Stimulated activated CD4-positive, alpha-beta T cell treated with anti-CD3 and anti-CD28 coated beads, Interleukin-1b, Interleukin-23, amount 100 ng/mL, for 24 hours (primary cell): ENCODE results near the gene ATP4A.
A peak's percentile ranks its signal among the peaks of the same experiment; 100 is the strongest.
"Not testable (repeated sequence)": the region's sequence is repeated elsewhere in the genome, so short reads cannot be mapped to it uniquely, and the experiment has no call there.

Source experiments
- DNase-seq, 4 experiments: peaks; one replicate each; pipeline ENCODE4 v3.0.0-alpha.2; 2020; ENCODE audit warnings: low read depth in 4 of 4, low spot score in 1 of 4

Gene ATP4A

DNA sequence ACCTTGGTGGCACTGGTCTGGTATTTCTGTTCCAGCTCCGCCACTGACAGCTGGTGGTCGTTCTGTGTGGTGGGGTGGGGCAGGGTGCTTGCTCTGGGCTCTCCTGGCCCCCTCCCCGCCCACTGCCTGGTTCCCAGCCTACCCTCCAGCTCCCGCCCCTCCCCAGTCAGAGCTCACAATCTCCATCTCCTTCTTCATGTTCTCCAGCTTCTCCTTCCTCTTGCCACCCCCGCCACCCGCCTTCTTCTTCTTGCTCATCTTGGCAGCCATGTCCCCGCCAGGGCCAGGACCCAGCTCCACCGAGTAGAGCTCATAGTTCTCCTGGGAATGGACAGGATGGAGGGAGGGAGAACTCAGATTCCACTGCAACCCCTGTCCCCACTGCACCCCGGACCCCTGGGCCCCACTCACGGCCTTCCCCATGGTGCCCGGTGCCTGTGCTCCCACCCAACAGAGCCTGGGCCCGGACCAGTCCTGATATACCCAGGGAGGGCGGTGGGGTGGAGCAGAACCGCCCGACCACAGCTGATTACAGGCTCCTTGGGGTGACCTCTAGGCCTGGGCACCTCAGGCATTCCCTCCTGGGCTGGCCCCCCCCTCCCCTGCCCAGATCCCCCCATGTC is at the start of gene ATP4A:
Gene ATP4A (minus strand): TSS at position 452 of the 623 bp plus-strand sequence. CDS start 29 bp downstream, at position 423.
- no peak for DNase-seq

GRCh38 chr19:35612559-35613321 is 49.3 kb upstream of the ATP4A start, which contains the start of gene HAUS5:
TSS of gene HAUS5 (plus strand) at chr19:35612735. CDS start at chr19:35612795, 60 bp downstream.
- DNase-seq = peak; percentile 83 to 95 (median 92)

DNA sequence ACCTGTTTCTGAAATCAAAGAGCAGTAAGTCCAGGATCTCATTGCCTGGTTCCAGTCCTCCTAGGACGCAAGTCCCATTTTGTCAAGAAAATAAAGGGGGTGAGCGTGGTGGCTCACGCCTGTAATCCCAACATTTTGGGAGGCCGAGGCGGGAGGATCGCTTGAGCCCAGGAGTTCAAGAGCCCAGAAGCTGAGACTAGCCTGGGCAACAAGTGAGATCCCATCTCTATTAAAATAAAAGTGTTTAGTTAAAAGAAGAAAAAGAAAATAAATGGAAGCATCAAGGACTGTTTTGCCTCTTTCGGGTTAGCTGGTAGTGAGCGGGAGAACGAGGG is 48.7 kb upstream of the ATP4A start:
- no peak for DNase-seq

DNA sequence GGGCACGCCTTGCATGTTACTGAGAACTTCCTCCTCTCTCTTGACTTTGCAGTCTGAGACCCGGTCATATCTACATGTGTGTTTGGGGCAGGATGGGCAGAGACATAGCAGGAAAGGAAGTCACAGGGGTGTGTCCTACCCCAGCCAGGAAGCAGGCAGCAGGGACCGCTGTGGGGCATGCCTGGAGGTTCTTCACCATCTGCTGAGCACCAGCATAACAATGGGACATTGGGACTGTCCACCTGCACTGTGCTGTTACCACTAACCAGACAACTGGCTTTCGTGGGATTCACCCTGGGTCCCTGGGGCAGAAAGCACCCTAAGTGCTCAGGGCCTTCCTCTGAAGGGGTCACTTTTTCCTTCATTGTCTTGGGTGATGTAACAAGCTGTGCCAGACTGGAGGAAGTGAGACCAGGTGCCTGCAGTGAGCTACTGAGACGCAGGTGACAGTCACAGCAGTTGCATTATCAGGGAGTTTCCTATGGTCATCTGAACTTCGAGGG is 46.4 kb upstream of the ATP4A start:
- DNase-seq = no peak

- no peak for DNase-seq
Measured at GRCh38 chr19:35608251-35608650, 44.8 kb upstream of the ATP4A start.

DNA sequence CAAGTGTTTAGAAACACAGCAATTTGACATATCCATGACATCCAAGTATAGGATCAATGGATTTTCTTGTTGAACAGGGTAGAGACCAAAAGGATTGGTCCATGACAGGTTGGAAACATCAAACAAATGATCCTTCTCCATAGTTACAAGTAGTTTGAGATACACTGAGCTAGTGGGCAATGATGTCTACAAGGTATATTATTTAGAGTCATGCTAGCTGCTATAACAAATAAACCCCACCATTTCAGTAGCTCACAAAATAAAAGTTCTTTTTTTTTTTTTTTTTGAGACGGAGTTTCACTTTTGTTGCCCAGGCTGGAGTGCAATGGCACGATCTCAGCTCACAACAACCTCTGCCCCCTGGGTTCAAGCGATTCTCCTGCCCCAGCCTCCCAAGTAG is 44.2 kb upstream of the ATP4A start:
- no peak for DNase-seq

DNA sequence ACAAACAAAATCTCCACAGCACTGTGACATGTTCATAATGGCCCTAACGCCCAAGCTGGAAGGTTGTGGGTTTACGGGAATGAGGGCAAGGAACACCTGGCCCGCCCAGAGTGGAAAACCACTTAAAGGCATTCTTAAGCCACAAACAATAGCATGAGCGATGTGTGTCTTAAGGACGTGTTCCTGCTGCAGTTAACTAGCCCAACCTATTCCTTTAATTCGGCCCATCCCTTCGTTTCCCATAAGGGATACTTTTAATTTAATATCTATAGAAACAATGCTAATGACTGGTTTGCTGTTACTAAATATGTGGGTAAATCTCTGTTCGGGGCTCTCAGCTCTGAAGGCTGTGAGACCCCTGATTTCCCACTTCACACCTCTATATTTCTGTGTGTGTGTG is 43.7 kb upstream of the ATP4A start:
- not testable (repeated sequence) for DNase-seq

DNA sequence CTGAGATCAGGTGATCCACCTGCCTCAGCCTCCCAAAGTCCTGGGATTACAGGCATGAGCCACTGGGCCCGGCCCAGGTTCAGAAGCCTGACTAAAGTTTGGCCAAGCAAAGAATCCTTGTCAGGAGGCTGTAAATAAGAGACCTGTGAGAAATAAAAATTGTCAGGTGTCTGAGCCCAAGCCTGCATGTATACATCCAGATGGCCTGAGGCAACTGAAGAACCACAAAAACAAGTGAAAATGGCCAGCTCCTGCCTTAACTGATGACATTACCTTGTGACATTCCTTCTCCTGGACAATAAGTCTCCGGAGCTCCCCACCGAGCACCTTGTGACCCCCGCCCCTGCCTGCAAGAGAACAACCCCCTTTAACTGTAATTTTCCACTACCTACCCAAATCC is 41.0 kb upstream of the ATP4A start:
- not testable (repeated sequence) for DNase-seq

DNA sequence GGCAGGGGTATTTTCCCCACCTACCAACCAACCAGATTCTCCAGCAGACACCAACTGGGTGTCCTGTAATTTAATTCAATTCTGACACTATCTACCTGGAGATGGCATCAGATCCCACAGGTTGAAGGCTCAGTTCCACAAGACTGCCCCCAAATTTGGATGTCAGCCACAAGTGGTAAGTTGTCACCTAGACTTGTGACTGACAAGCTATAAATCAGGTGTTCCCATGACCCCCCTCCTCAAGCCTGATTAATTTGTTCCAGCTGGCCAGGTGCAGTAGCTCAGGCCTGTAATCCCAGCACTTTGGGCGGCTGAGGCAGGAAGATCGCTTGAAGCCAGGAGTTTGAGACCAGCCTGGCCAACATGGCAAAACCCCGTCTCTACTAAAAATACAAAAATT is 38.5 kb upstream of the ATP4A start:
- no peak for DNase-seq

GRCh38 chr19:35596366-35596999 is 33.0 kb upstream of the ATP4A start:
- DNase-seq = no peak

DNA sequence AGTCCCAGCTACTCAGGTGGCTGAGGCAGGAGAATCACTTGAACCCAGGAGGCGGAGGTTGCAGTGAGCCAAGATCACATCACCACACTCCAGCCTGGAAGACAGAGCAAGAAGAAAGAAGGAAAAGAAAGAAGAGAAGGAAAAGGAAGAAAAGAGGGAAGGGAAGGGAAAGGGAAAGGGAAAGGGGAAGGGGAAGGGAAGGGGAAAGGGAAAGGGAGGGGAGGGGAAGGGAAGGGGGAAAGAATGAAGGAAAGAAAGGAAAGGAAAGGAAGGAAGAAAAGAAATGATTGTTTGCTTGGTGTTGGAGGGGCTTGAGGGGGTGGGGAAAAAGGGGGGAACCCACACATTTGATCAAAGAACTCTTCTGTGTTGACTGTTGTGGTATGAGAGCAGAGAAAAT is 32.5 kb upstream of the ATP4A start:
- no peak for DNase-seq

DNA sequence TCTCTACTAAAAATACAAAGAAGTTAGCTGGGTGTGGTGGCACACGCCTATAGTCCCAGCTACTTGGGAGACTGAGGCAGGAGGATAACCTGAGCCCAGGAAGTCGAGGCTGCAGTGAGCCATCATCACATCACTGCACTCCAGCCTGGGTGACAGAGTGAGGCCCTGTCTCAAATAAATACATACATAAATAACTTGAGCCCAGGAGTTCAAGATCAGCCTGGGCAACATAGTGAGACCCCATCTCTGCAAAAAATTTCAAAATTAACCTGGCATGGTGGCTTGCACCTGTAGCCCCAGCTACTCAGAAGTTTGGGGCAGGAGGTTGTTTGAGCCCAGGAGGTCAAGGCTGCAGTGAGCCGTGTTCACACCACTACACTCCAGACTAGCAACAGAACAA is 31.6 kb upstream of the ATP4A start:
- not testable (repeated sequence) for DNase-seq

DNA sequence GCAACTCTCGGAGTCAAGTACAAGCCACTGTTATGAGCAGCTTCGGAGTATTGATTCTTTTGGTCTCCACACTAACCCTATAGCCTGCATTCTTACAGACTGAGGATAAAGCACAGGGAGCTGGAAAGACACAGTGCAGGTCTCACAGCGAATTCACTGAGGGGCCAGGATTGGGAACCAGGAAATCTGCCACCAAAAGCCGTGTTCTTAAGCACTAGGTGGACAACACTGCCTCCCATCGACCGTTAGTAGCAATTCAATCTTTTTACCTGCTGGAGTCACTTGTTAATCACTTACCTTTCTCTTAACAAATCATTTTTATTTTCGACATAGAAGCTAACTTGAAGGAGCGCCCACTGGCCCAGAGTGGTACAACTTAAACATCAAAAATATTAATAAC is 28.8 kb upstream of the ATP4A start:
- DNase-seq = no peak

DNA sequence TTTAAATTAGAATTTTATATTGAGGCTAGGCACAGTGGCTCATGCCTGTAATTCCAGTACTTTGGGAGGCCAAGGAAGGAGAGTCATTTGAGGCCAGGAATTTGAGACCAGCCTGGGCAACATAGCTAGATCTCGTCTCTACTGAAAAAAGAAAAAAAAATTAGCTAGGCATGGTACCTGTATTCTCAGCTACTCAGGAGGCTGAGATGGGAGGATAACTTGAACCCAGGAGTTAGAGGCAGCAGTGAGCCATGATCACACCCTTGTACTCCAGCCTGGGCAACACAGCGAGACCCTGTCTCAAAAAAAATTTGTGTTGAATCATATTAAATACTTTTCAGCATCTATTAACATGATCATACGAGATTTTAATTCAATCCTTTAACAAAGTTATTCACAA is 27.4 kb upstream of the ATP4A start:
- no peak for DNase-seq

GRCh38 chr19:35587321-35587720 is 23.9 kb upstream of the ATP4A start:
- DNase-seq = no peak

- no peak for DNase-seq
Measured at GRCh38 chr19:35585848-35586247, 22.4 kb upstream of the ATP4A start, which contains the start of gene PMIS2. TSS of gene PMIS2 (plus strand) at chr19:35586173. CDS start at chr19:35586260, 87 bp downstream.

DNA sequence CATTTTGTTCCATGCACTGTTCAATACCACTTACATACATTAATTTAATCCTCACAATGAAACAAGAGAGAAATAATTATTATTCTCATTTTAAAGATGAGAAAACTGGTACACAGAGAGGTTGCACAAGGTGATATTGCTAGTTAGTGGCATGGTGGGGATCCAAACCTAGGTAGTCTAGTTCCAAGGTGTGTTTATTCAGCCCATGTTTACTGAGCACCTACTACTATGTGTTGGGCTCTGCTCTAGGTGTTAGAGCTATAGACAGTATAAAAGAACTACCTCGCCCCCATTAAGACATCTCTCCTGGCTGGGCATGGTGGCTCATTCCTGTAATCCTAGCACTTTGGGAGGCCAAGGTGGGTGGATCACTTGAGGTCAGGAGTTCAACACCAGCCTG is 19.3 kb upstream of the ATP4A start:
- no peak for DNase-seq

- DNase-seq = no peak
Measured at GRCh38 chr19:35578707-35579106, 15.2 kb upstream of the ATP4A start.

- DNase-seq = no peak
Measured at GRCh38 chr19:35577918-35578317, 14.5 kb upstream of the ATP4A start.

DNA sequence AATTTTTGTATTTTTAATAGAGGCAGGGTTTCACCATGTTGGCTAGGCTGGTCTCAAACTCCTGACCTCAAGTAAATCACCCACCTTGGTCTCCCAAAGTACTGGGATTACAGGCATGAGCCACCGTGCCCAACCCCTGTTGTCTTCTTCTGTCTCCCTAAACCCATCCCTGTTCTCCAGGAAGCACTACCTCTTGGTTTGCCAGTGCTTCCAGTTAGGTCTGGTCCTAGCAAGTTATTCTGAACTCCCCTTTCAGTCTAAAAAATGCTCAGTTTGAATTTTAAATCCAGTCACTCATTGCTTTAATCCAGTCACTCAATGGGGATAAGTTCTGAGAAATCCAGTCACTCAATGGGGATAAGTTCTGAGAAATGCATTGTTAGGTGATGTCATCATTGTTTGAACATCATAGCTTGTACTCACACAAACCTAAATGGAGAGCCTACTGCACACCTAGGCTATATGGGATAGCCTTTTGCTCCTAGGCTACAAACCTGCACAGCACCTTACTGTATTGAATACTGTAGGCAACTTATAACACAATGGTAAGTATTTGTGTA is 8.0 kb upstream of the ATP4A start:
- no peak for DNase-seq

- no peak for DNase-seq
Measured at GRCh38 chr19:35569281-35569781, 5.9 kb upstream of the ATP4A start.

DNA sequence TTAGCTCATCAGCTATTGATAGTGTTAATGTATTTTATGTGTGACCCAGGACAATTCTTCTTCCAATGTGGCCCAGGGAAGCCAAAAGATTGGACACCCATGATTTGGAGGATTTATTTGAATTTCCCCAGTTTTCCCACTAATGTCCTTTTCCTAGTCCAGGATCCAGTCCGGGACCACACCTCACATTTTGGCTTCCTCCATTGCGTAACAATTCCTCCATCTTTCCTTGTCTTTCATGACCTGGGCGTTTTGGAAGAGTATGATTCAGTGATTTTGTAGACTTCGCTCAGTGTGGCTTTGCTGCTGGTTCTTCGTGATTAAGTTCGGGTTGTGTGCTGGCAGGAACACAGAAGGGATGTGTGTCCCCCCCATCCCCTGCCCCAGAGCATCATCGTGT is 3.3 kb upstream of the ATP4A start:
- no peak for DNase-seq
